NOMO-1 treated with dmso at 0.1 percent for 144 hours (cell line): ENCODE data around the gene CPE.
"Not testable (repeated sequence)": the region's sequence is repeated elsewhere in the genome, so short reads cannot be mapped to it uniquely, and the experiment has no call there.

Experiments
- DNase-seq: peaks from one replicate; lab custom pipeline; 2025; ENCODE audit not compliant: unreplicated experiment; lab: John Stamatoyannopoulos, UW

The CPE gene

GRCh38 chr4:165403637-165404036, 24.8 kb downstream of the CPE start:
- DNase-seq = no peak

- DNase-seq = no peak
Observed at GRCh38 chr4:165404080-165404479, 25.3 kb downstream of the CPE start.

GRCh38 chr4:165404696-165405095, 25.9 kb downstream of the CPE start:
- DNase-seq = no peak

- no peak for DNase-seq
Observed at GRCh38 chr4:165410214-165410613, 31.4 kb downstream of the CPE start.

GRCh38 chr4:165415910-165416309, 37.1 kb downstream of the CPE start:
- no peak for DNase-seq

- DNase-seq = no peak
Observed at GRCh38 chr4:165418073-165418472, 39.3 kb downstream of the CPE start.

GRCh38 chr4:165425629-165426028, 46.8 kb downstream of the CPE start:
- no peak for DNase-seq

- no peak for DNase-seq
Observed at GRCh38 chr4:165426331-165426730, 47.5 kb downstream of the CPE start.

- DNase-seq = no peak
Observed at GRCh38 chr4:165426823-165427222, 48.0 kb downstream of the CPE start.

GRCh38 chr4:165428957-165429356, 50.1 kb downstream of the CPE start:
- no peak for DNase-seq

GRCh38 chr4:165433529-165433928, 54.7 kb downstream of the CPE start:
- no peak for DNase-seq

GRCh38 chr4:165437691-165438090, 58.9 kb downstream of the CPE start:
- no peak for DNase-seq

- DNase-seq = no peak
Observed at GRCh38 chr4:165439344-165439743, 60.5 kb downstream of the CPE start.

GRCh38 chr4:165439981-165440380, 61.2 kb downstream of the CPE start:
- no peak for DNase-seq

- DNase-seq = no peak
Observed at GRCh38 chr4:165440415-165441158, 61.8 kb downstream of the CPE start.

- no peak for DNase-seq
Observed at GRCh38 chr4:165443276-165443675, 64.5 kb downstream of the CPE start.

- no peak for DNase-seq
Observed at GRCh38 chr4:165448700-165449099, 69.9 kb downstream of the CPE start.

GRCh38 chr4:165449333-165449732, 70.5 kb downstream of the CPE start:
- DNase-seq = no peak

GRCh38 chr4:165450871-165451270, 72.1 kb downstream of the CPE start:
- no peak for DNase-seq

GRCh38 chr4:165453140-165453539, 74.3 kb downstream of the CPE start:
- not testable (repeated sequence) for DNase-seq

GRCh38 chr4:165454426-165454825, 75.6 kb downstream of the CPE start:
- no peak for DNase-seq

GRCh38 chr4:165457793-165458192, 79.0 kb downstream of the CPE start:
- DNase-seq = no peak

GRCh38 chr4:165458471-165458870, 79.7 kb downstream of the CPE start:
- DNase-seq = no peak
